ENCODE results near the gene TOM1.

Gene TOM1

DNA sequence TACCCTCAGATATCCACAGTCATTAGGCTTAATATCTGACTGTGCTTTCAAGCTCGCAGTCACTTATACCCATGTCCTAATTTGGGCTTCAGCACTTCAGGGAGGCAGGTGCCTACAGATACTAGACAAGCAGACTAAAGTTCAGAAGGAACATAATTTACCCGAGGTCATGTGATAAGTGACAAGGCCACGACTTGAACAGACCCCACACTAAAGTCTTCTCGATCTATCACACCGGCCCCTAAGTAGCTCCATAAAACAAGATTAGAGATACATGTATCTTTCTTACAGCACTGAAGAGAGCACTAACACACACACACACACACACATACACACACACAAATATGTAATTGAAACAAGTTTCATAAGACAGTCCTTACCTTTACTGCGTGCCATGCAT lies 32.6 kb downstream of the TOM1 start:
- H3K27ac ChIP-seq, result no peak overlapping the region
- TF ChIP-seq, protein P1, sequence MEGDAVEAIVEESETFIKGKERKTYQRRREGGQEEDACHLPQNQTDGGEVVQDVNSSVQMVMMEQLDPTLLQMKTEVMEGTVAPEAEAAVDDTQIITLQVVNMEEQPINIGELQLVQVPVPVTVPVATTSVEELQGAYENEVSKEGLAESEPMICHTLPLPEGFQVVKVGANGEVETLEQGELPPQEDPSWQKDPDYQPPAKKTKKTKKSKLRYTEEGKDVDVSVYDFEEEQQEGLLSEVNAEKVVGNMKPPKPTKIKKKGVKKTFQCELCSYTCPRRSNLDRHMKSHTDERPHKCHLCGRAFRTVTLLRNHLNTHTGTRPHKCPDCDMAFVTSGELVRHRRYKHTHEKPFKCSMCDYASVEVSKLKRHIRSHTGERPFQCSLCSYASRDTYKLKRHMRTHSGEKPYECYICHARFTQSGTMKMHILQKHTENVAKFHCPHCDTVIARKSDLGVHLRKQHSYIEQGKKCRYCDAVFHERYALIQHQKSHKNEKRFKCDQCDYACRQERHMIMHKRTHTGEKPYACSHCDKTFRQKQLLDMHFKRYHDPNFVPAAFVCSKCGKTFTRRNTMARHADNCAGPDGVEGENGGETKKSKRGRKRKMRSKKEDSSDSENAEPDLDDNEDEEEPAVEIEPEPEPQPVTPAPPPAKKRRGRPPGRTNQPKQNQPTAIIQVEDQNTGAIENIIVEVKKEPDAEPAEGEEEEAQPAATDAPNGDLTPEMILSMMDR (conservative IDR thresholded peaks at IDR 0.05), result no peak

DNA sequence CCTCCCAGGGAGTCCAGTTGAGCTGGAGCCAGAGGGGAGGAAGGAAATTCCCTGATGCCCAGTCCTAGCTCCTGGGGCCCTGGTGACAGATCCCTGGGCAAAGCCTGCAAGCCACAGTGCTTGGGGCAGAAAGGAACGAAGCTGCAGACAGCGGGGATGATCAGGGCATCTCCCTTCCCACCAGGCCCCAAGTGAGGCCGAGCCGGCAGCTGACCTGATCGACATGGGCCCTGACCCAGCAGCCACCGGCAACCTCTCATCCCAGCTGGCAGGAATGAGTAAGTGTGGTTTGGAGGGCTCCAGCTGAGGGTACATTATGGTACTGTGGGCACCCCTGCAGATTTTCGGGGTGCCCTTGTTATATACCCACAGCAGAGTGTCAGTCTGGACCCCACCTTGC lies 33.5 kb downstream of the TOM1 start:
- TF ChIP-seq, protein P1 (conservative IDR thresholded peaks at IDR 0.05), result no peak
- no peak overlapping the region for H3K27ac ChIP-seq

DNA sequence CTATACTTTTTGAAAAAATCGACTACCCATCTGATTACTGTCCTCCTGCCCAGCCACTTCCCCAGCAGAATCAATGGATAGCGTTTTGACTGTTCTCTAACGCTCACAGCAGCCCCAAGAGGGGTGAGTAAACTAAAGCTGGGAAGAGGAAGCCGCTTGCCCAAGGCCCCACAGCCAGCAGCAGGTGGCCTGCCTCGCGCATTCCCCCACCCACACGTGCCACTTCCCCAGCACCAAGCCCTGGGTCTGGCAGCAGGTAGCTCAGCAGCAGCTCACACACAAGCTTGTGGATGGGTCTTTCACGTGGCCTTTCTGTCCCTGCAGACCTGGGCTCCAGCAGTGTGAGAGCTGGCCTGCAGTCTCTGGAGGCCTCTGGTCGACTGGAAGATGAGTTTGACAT lies 34.3 kb downstream of the TOM1 start:
- TF ChIP-seq, protein P1 (conservative IDR thresholded peaks at IDR 0.05), result no peak
- H3K27ac ChIP-seq, result no peak overlapping the region

DNA sequence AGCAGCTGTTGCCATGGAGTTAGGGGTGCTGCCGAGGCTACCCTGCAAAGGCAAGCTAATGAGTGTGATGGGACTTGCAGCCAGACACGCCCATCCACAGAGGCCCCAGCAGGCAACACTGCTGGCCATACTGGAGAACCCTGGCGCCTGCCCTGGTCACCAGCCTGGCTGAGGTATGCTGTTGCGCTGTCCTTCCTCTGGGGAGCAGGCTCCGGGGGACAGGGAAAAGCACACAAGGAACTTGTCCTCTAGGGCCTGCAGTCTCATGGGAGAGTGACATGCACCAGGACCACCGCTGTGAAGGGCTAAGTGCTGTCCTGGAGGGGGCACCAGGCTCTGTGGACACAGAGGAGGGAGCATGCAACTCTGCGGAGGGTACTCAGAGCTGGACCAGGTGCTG lies 35.8 kb downstream of the TOM1 start:
- H3K27ac ChIP-seq, result peak overlapping the region; percentile 23; the same call in 1 of the 2 replicates

DNA sequence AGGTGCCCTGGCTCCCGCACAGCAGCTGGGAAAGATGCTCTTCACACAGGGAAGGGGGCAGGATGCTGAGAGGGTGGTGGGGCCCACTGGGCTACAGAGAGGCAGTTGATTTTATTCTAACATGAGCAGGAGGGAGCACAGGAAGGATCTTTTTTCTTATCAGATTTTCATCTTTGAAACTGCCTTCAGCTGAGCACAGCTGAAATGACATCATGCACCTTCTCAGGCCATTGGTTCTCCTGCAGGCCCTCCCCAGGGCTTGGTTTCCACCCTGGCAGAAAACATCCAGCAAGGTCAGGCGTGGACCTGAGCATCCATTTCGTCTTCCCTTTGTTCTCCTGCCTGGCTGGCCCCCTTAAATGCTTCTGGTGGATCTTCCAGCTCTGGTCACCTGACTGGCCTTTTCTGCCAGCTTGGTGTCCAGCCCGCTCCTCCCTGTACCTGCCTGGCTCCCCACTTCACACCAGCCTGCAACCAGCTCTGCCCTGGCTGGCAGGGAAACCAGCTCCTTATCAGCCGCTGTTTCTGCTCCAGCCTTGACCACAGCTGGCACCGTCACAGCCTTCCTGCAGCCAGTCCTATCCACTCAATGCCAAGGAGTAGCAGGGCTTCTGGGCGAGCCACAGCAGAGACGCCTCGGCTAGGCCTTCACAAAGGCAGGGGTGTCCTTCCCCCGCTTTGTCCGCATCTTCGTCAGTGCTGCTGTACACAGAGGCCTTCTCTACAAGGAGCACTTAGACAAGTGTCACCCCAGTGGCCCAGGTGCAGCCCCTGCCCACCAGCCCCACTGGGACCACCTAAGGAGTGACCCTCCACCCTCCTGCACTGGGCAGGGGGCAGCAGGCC lies 36.5 kb downstream of the TOM1 start:
- TF ChIP-seq, protein P1 (conservative IDR thresholded peaks at IDR 0.05), result no peak
- peak overlapping the region; percentile 23; the same call in 1 of the 2 replicates for H3K27ac ChIP-seq

More for the DNA sequence above, 35.8 kb downstream of the TOM1 start:
- TF ChIP-seq, protein P1 (conservative IDR thresholded peaks at IDR 0.05), result no peak

- H3K27ac ChIP-seq, result no peak overlapping the region
- TF ChIP-seq, protein P1 (conservative IDR thresholded peaks at IDR 0.05), result no peak
Measured at GRCh38 chr22:35337932-35338331, 38.2 kb downstream of the TOM1 start.

- TF ChIP-seq, protein P1 (conservative IDR thresholded peaks at IDR 0.05), result no peak
- peak overlapping the region; percentile 72 for H3K27ac ChIP-seq
Measured at GRCh38 chr22:35341090-35341874, 41.6 kb downstream of the TOM1 start.
